GM23248 (cell line): ENCODE measurements around the gene APOL1. TPM values are rescaled to one million over a fixed set of nuclear protein-coding genes. Genes with fewer than 3 reads are reported as not detected.

Source experiments
- DNase-seq: peaks from one replicate; pipeline ENCODE4 v3.0.0-alpha.2; 2015
- H2AFZ ChIP-seq: fragments of 200-600 bp; sonication (generic); 2 replicates; pipeline ENCODE4 v1.6.1; 2016; ENCODE audit warnings: antibody characterized with exemption
- H3F3A ChIP-seq: fragments of 200-600 bp; sonication (generic); 2 replicates; pipeline ENCODE4 v1.6.1; 2016; ENCODE audit warnings: mild to moderate bottlenecking, antibody characterized with exemption, mixed run types; ENCODE audit not compliant: insufficient read depth
- H3K27ac ChIP-seq: fragments of 200-600 bp; sonication (generic); 2 replicates; pipeline ENCODE4 v1.5.1; 2016; ENCODE audit warnings: mild to moderate bottlenecking
- H3K27me3 ChIP-seq: fragments of 200-600 bp; sonication (generic); replicated peaks from 2 replicates; pipeline ENCODE4 v1.6.1; 2016; ENCODE audit warnings: mild to moderate bottlenecking; ENCODE audit not compliant: insufficient read depth
- H3K36me3 ChIP-seq: fragments of 200-600 bp; sonication (generic); 2 replicates; pipeline ENCODE4 v1.6.1; 2016; ENCODE audit warnings: low read depth, mild to moderate bottlenecking
- H3K4me1 ChIP-seq: fragments of 200-600 bp; sonication (generic); 2 replicates; pipeline ENCODE4 v1.6.1; 2016; ENCODE audit warnings: mild to moderate bottlenecking; ENCODE audit not compliant: insufficient read depth
- H3K4me2 ChIP-seq: fragments of 200-600 bp; sonication (generic); one replicate; pipeline ENCODE4 v1.6.1; 2016; ENCODE audit warnings: mild to moderate bottlenecking; ENCODE audit not compliant: unreplicated experiment
- H3K4me3 ChIP-seq: fragments of 200-600 bp; sonication (generic); 2 replicates; pipeline ENCODE4 v1.5.1; 2016; ENCODE audit warnings: mild to moderate bottlenecking
- H3K79me2 ChIP-seq: fragments of 200-600 bp; sonication (generic); 2 replicates; pipeline ENCODE4 v1.6.1; 2016; ENCODE audit warnings: mild to moderate bottlenecking; ENCODE audit not compliant: insufficient read depth
- H3K9ac ChIP-seq: fragments of 200-600 bp; sonication (generic); 2 replicates; pipeline ENCODE4 v1.6.1; 2016; ENCODE audit warnings: mild to moderate bottlenecking
- H3K9me2 ChIP-seq: fragments of 200-600 bp; sonication (generic); 2 replicates; pipeline ENCODE4 v1.6.1; 2016; ENCODE audit warnings: mixed run types, mild to moderate bottlenecking, moderate library complexity; ENCODE audit not compliant: insufficient read depth
- H3K9me3 ChIP-seq: fragments of 200-600 bp; sonication (generic); one replicate; pipeline ENCODE4 v1.6.1; 2017; ENCODE audit warnings: low read depth
- H4K20me1 ChIP-seq: fragments of 200-600 bp; sonication (generic); 2 replicates; pipeline ENCODE4 v1.6.0; 2016; ENCODE audit not compliant: insufficient read depth
- EZH2 ChIP-seq: fragments of 200-600 bp; sonication (generic); IDR thresholded peaks from 2 replicates; pipeline ENCODE4 v1.6.1; 2018; ENCODE audit warnings: antibody characterized with exemption, mild to moderate bottlenecking; ENCODE audit not compliant: insufficient read depth, poor library complexity, severe bottlenecking
- EZH2phosphoT487 ChIP-seq: fragments of 200-600 bp; sonication (generic); IDR thresholded peaks from 2 replicates; pipeline ENCODE4 v1.6.1; 2018; ENCODE audit warnings: antibody characterized with exemption, moderate library complexity, mild to moderate bottlenecking, low read depth; ENCODE audit not compliant: insufficient read depth
- WGBS, 2 experiments: methylation state at CpG; one replicate each; pipeline ENCODE4 v1.1.6; 2015 to 2017; ENCODE audit warnings: low lambda C conversion rate in 2 of 2, low coverage in 1 of 2; ENCODE audit errors: missing lambda C conversion rate in 2 of 2; 5-methylcytosine and 5-hydroxymethylcytosine counted together
- in situ Hi-C: fragments of 300-500 bp; cut with MboI; formaldehyde crosslinking; loops from 2 replicates; pipeline ENCODE4 v1.15.0; 2020
- microRNA-seq: library from miRNA; unstranded; fragments of <30 nt; microRNA quantifications from one replicate; pipeline ENCODE4, GENCODE V29; 2016; ENCODE audit warnings: borderline number of aligned reads
- polyA plus RNA-seq: library from polyadenylated mRNA; unstranded; fragments of >200 nt; fragmentation: Nextera tagmentation; extraction: Ambion mirVana; gene quantifications from 2 replicates; pipeline ENCODE4 v1.2.1, GENCODE V29; 2016
- small RNA-seq: library from RNA; depleted of rRNA; stranded (forward); fragments of <200 nt; gene quantifications from one replicate; pipeline ENCODE3, GENCODE V24; 2014; ENCODE audit warnings: low read depth, low replicate concordance
- total RNA-seq: library from RNA; depleted of rRNA; stranded (reverse); fragments of >200 nt; shearing (Covaris generic); gene quantifications from 2 replicates; pipeline ENCODE4 v1.2.3, GENCODE V29; 2014; rRNA removed

Gene APOL1
- total and polyA plus RNA-seq, 2 experiments from 2014 or later, result 8.3 to 12.8 TPM

- no peak overlapping the region for H3K4me3 ChIP-seq
- H4K20me1 ChIP-seq, result no peaks in the 10 kb centered on the region
- H3K79me2 ChIP-seq, result peaks cover 93% of the 10 kb centered on the region
- peaks cover 53% of the 10 kb centered on the region for H3F3A ChIP-seq
- no peak overlapping the region for H3K4me2 ChIP-seq
- no peak overlapping the region for H2AFZ ChIP-seq
- TF ChIP-seq EZH2phosphoT487 (no peak), EZH2 (no peak)
- H3K27ac ChIP-seq, result no peak overlapping the region
- in situ Hi-C loops, result loop anchor here (10.0 kb wide), 1 partner anchor 156 kb away; no protein-coding TSS in a partner anchor
- no peak for DNase-seq
- WGBS, 2 experiments, result 86 to 87% methylated on average over 16 to 17 of the region's 17 CpGs
- H3K9me2 ChIP-seq, result no peaks in the 10 kb centered on the region
- H3K4me1 ChIP-seq, result no peaks in the 10 kb centered on the region
- peaks cover 93% of the 10 kb centered on the region for H3K36me3 ChIP-seq
- H3K9me3 ChIP-seq, result no peaks in the 10 kb centered on the region
- no peaks in the 10 kb centered on the region for H3K27me3 ChIP-seq
- H3K9ac ChIP-seq, result no peak overlapping the region
Observed at GRCh38 chr22:36308880-36309279, 55.9 kb downstream of the APOL1 start.

GRCh38 chr22:36311386-36312085, 58.6 kb downstream of the APOL1 start:
- Histone ChIP-seq H3F3A (peaks cover 63% of the 10 kb centered on the region), H3K4me1 (no peaks in the 10 kb centered on the region), H3K79me2 (peaks cover 91% of the 10 kb centered on the region), H3K9me3 (no peaks in the 10 kb centered on the region), H4K20me1 (no peaks in the 10 kb centered on the region), H3K4me2 (no peak overlapping the region), H3K27me3 (no peaks in the 10 kb centered on the region), H2AFZ (no peak overlapping the region), H3K4me3 (no peak overlapping the region), H3K9me2 (no peaks in the 10 kb centered on the region), H3K27ac (no peak overlapping the region), H3K36me3 (peaks cover 90% of the 10 kb centered on the region), H3K9ac (no peak overlapping the region)
- no peak for TF ChIP-seq EZH2phosphoT487
- no peak for TF ChIP-seq EZH2
- in situ Hi-C loops, result no loop called here
- WGBS, 2 experiments, result 69 to 81% methylated on average over 15 to 17 of the region's 18 CpGs
- peak; percentile 39 for DNase-seq

- DNase-seq, result no peak
- H3F3A ChIP-seq, result peaks cover 59% of the 10 kb centered on the region
- TF ChIP-seq EZH2 (no peak), EZH2phosphoT487 (no peak)
- no peak overlapping the region for H3K4me3 ChIP-seq
- no peaks in the 10 kb centered on the region for H3K27me3 ChIP-seq
- H3K4me1 ChIP-seq, result no peaks in the 10 kb centered on the region
- no peak overlapping the region for H2AFZ ChIP-seq
- no peak overlapping the region for H3K4me2 ChIP-seq
- 90 to 94% methylated on average over 7 of the region's 7 CpGs for WGBS, 2 experiments
- H4K20me1 ChIP-seq, result no peaks in the 10 kb centered on the region
- no peaks in the 10 kb centered on the region for H3K9me3 ChIP-seq
- in situ Hi-C loops, result no loop called here
- H3K9ac ChIP-seq, result no peak overlapping the region
- no peak overlapping the region for H3K27ac ChIP-seq
- no peaks in the 10 kb centered on the region for H3K9me2 ChIP-seq
- peaks cover 80% of the 10 kb centered on the region for H3K36me3 ChIP-seq
- H3K79me2 ChIP-seq, result peaks cover 94% of the 10 kb centered on the region
Observed at GRCh38 chr22:36315325-36315724, 62.4 kb downstream of the APOL1 start.

- no peaks in the 10 kb centered on the region for H3K27me3 ChIP-seq
- peaks cover 80% of the 10 kb centered on the region for H3K36me3 ChIP-seq
- no peak overlapping the region for H3K27ac ChIP-seq
- TF ChIP-seq EZH2phosphoT487, result no peak
- no peak for TF ChIP-seq EZH2
- in situ Hi-C loops, result no loop called here
- 97% methylated on average over 14 of the region's 14 CpGs for WGBS, 2 experiments
- no peaks in the 10 kb centered on the region for H3K4me1 ChIP-seq
- H4K20me1 ChIP-seq, result no peaks in the 10 kb centered on the region
- peaks cover 94% of the 10 kb centered on the region for H3K79me2 ChIP-seq
- no peaks in the 10 kb centered on the region for H3K9me2 ChIP-seq
- H3F3A ChIP-seq, result peaks cover 54% of the 10 kb centered on the region
- H3K9ac ChIP-seq, result no peak overlapping the region
- H3K4me3 ChIP-seq, result no peak overlapping the region
- H2AFZ ChIP-seq, result no peak overlapping the region
- H3K4me2 ChIP-seq, result no peak overlapping the region
- no peak for DNase-seq
- H3K9me3 ChIP-seq, result no peaks in the 10 kb centered on the region
Observed at GRCh38 chr22:36316419-36316818, 63.5 kb downstream of the APOL1 start.

Small RNAs within 50 kb of the gene (microRNA-seq; reads per million reads assigned to microRNA genes)
- gene MIR6819, result 3.1 reads per million

Small RNAs within 50 kb of the gene (small RNA-seq; reads per million reads assigned to genes)
- not detected for gene MIR6819

Other genes starting within 250 kb of the APOL1 start
- gene RBFOX2, start 224.3 kb upstream of the APOL1 start, total RNA-seq, result 136 and 139 TPM in 2 replicates
- 127 and 135 TPM in 2 replicates for gene RBFOX2, start 224.3 kb upstream of the APOL1 start, polyA plus RNA-seq
- gene APOL3, start 92.4 kb upstream of the APOL1 start, total RNA-seq, result 5.5 and 6.2 TPM in 2 replicates
- 3.4 and 4.0 TPM in 2 replicates for gene APOL3, start 92.4 kb upstream of the APOL1 start, polyA plus RNA-seq
- gene APOL4, start 51.3 kb upstream of the APOL1 start, total RNA-seq, result not detected in 2 replicates
- 0.06 TPM in 1 of 2 replicates, not detected in the other for gene APOL4, start 51.3 kb upstream of the APOL1 start, polyA plus RNA-seq
- gene APOL2, start 13.6 kb upstream of the APOL1 start, total RNA-seq, result 37.7 and 43.8 TPM in 2 replicates
- gene APOL2, start 13.6 kb upstream of the APOL1 start, polyA plus RNA-seq, result 28.4 and 31.6 TPM in 2 replicates
- gene MYH9, start 134.8 kb downstream of the APOL1 start, total RNA-seq, result 420 and 453 TPM in 2 replicates
- gene MYH9, start 134.8 kb downstream of the APOL1 start, polyA plus RNA-seq, result 282 and 287 TPM in 2 replicates
- 24.0 and 33.1 TPM in 2 replicates for gene TXN2, start 228.5 kb downstream of the APOL1 start, total RNA-seq
- 104 and 109 TPM in 2 replicates for gene TXN2, start 228.5 kb downstream of the APOL1 start, polyA plus RNA-seq